NCI-H524 (cell line): Measurements from ENCODE around the gene NTM.

Experiments used
- DNase-seq, 2 experiments: peaks; one replicate each; lab custom pipeline; 2025; lab: John Stamatoyannopoulos, UW

NTM gene

GRCh38 chr11:131866535-131867400 is 496.4 kb downstream of the NTM start:
- DNase-seq, result no peak

GRCh38 chr11:131867457-131868257 is 497.2 kb downstream of the NTM start:
- DNase-seq, result peak in 1 of 2 experiments; percentile 64

- DNase-seq, result no peak
Measured at GRCh38 chr11:131868629-131869507, 498.5 kb downstream of the NTM start.

GRCh38 chr11:131870305-131870704 is 499.9 kb downstream of the NTM start:
- no peak for DNase-seq

- no peak for DNase-seq
Measured at GRCh38 chr11:131871006-131871405, 500.6 kb downstream of the NTM start.

GRCh38 chr11:131874070-131874469 is 503.7 kb downstream of the NTM start:
- DNase-seq, result no peak

- no peak for DNase-seq
Measured at GRCh38 chr11:131875611-131876010, 505.2 kb downstream of the NTM start.

- DNase-seq, result no peak
Measured at GRCh38 chr11:131877246-131877942, 507.0 kb downstream of the NTM start.

DNA sequence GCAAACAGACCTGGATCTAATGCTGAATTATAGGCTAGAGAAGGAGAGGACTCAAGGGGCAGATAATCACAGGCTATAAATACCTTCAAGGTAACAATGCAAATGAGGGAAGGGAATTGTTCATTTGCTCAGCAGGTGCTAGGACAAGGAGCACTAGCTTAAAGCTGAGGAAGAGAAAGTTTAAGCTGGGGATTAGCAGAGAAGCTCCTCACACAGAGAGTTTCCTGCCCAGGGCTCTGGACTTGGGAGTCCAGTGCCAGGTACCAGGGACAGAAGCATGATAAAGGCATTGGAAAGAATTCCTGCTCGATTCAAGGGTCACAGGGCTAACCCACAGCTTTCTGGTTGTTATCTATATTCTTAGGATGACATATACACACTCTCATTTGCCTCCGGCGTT is 509.9 kb downstream of the NTM start:
- DNase-seq, result no peak

DNA sequence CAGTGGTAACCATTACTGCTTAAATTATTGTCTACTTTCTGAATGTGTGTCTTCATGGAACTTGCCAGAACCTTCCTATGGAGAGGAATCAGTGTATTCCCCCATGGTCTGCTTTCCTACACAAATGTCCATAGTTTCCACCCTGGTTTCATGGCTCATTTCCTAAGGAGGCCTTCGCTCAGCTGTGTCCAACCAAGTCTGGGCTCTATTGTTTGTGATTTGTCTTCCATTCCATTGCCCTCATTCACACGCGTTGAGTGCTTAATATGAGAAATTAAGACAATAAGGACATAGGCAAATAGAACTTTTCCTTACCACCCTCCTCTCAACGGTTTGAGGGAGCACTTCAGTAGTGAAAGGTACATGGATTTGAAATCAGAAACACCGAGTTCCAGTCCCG is 510.6 kb downstream of the NTM start:
- DNase-seq, result no peak

DNA sequence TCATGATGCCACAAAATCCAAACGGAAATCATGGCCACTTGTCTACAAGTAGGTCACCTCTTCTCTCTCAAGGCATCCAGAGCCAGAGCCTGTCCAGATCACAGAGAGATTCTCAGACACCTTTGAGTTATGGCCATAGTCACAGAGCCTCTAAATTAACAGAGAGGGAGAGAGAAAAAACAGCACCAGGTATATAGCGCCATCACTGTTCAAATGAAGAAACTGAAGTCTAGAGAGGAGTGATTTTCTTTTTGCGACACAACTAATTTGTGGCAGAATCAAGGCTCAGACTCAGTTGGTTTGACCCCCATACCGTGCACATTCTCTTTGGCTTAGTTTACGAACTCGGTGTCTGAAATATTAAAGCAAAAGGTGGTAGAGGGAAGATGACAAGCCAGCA is 512.9 kb downstream of the NTM start:
- no peak for DNase-seq

GRCh38 chr11:131884461-131885073 is 514.2 kb downstream of the NTM start:
- DNase-seq, result no peak

DNA sequence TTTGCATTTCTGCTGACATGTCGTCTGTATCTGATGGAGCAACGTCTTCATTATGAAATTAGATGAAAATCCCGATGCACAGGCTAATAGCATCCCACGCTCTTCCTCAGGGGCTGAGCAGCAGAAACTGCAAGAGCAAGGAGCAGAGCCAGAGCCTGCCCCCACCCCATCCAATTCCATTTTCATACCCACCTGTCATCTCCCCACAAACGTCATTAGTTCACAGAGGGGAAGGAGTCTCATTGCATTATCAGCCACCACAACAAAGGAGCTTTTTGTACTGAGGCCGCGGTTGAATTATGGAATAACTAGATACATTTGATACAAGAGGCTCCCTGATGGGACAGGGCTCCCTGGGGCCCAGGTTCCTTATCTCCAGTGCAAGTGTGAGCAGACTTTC is 515.0 kb downstream of the NTM start:
- no peak for DNase-seq

DNA sequence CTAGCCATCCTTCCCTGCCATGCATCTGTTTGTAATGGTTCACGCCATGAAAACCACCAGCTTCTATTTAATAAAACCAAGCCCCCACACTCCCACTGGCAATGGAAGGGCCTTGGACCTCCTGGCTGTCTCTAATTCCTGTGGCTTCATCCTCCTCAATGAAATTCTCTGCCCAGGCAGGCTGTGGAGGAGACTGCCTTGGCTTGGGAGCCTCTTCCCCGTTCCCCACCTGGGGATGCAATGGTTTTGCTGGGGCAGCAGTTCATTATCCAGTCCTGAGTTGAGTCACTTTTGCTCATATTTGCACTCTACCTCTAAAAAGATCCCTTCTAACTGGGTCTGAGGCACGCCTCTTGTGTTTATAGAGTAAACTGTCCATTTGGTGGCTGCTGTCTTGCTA is 515.8 kb downstream of the NTM start:
- no peak for DNase-seq

DNA sequence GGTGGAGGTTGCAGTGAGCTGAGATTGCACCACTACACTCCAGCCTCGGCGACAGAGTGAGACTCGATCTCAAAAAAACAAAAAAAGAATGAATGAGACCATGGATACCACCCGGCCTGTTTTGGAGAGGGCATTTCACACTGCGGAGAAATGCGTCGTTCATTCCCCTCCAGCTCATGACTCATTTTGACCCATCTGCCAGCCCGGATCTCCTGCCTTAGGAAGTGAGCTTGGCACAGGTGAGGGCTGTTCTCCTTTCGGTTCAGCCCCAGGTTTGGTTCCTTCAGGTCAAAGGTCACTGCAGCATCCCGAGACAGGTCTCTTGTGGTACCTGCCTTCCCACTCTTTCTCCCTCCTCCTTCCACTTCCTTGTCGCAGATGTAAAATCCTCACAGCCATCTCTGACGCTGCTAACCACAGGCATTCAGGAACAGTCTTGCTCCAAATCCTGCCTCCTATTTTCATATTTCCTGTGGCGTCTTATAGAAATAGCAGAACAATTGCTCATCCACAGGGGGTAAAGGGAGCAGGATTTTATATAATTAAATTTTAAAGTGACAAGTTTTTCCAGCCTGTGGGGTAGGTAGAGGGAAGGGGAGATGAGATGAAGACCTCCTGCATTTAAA is 517.9 kb downstream of the NTM start:
- DNase-seq, result no peak

DNA sequence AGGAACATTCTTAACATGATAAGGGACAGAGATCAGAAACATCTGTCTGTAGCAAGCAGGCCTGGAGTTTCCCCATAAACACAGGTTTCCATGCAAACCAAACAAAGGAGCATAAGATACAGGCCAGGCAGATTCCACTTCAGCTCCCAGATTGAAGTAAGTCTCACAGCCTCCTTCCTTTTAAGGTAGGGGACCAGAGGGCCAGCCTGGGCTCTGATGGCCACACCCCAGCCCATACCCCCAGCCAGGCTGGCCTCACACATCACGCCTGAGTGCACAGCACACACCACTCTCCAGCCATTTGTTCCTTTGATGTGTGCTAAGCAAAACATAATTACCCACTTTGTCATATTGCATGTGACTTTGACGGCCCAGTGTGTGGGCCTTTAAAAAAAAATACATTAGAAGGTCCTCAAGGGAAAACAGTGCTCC is 518.7 kb downstream of the NTM start:
- DNase-seq, result no peak

- DNase-seq, result no peak
Measured at GRCh38 chr11:131889760-131890581, 519.6 kb downstream of the NTM start.

DNA sequence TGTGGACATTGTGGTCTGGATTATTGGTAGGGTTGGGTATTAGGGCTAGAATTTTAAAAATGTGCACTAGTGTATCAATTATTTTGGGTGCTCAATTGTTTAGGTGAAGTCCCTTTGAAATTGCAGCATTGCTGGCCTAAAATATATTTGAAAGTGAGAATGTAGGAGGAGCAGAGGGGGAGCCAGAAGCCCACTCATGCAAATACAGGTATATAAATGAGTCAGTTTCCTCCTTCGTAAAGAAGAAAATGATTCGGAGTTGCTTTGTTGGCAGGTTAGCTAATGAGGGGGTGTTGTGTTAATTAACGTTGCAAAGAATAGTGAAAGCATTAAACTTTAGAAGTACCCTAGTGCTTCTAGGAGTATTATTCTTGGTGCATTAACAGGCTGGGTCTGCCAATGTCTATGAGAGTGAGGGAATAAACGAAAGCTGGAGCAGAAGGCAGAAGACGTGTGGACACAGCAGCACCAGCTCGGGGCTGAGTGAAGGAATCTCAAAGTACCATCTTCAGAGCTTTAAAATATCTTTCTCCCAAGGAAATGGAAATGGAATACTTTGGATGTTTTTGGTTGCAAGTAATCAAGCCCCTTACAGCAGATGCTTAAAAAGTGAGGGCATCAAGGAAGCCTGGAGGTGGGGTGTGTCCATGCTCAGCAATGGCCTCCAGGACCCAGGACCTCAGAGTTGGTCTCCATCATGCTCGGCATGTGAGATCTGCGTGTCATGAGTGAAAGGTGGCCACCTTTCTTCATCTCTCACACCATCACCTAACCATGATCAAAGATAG is 522.9 kb downstream of the NTM start:
- no peak for DNase-seq

DNA sequence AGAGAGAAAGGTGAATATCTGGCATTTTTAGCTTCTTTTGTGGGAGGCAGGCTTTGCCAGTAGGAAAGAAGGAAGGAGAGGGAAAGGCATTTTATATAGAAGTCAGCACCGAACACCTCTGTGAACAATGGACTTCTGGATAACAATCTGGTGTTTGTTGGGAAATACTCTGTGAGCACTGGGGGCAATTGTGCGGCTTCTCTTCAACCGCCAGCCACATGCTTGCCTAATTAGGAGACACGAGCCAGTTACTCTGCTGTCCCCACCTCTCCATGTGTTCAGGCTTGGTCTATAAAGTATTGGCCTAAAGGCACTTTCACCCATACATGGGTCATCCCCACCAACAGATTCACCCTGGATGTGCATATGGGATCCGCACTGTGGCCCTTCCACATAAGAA is 523.6 kb downstream of the NTM start:
- no peak for DNase-seq
